KMS-11 (cell line): ENCODE results near the gene LHFPL4.
"Not testable (repeated sequence)": the region's sequence is repeated elsewhere in the genome, so short reads cannot be mapped to it uniquely, and the experiment has no call there.

ENCODE experiments used
- H2AFZ ChIP-seq: fragments of 200-600 bp; sonication (generic); 2 replicates; pipeline ENCODE4 v1.6.1; 2016; ENCODE audit warnings: antibody characterized with exemption, mixed run types, low read depth
- H3K27ac ChIP-seq: fragments of 200-600 bp; sonication (generic); 2 replicates; pipeline ENCODE4 v1.6.1; 2016; ENCODE audit warnings: mild to moderate bottlenecking, mixed run types
- H3K27me3 ChIP-seq: fragments of 200-600 bp; sonication (generic); 2 replicates; pipeline ENCODE4 v1.6.1; 2017; ENCODE audit warnings: mild to moderate bottlenecking, low read depth, mixed run types, moderate library complexity; ENCODE audit not compliant: insufficient read depth
- H3K36me3 ChIP-seq: fragments of 200-600 bp; sonication (generic); 2 replicates; pipeline ENCODE4 v1.6.1; 2017; ENCODE audit warnings: mild to moderate bottlenecking, mixed run types; ENCODE audit not compliant: insufficient read depth
- H3K4me1 ChIP-seq: fragments of 200-600 bp; sonication (generic); 2 replicates; pipeline ENCODE4 v1.6.1; 2016; ENCODE audit warnings: mild to moderate bottlenecking, low read depth, mixed run types; ENCODE audit not compliant: poor library complexity, severe bottlenecking
- H3K4me2 ChIP-seq: fragments of 200-600 bp; sonication (generic); 2 replicates; pipeline ENCODE4 v1.7.0; 2016; ENCODE audit warnings: mild to moderate bottlenecking, mixed run types
- H3K4me3 ChIP-seq: fragments of 200-600 bp; sonication (generic); IDR thresholded peaks from 2 replicates; pipeline ENCODE4 v1.6.1; 2017; ENCODE audit warnings: low read depth, low read length, mixed read lengths; ENCODE audit not compliant: insufficient read depth
- H3K79me2 ChIP-seq: fragments of 200-600 bp; sonication (generic); 2 replicates; pipeline ENCODE4 v1.6.1; 2016; ENCODE audit warnings: low read depth, mixed run types; ENCODE audit not compliant: insufficient read depth
- H3K9ac ChIP-seq: fragments of 200-600 bp; sonication (generic); 2 replicates; pipeline ENCODE4 v1.6.1; 2016; ENCODE audit warnings: mild to moderate bottlenecking, mixed run types
- H4K20me1 ChIP-seq: fragments of 200-600 bp; sonication (generic); 2 replicates; pipeline ENCODE4 v1.6.1; 2016; ENCODE audit warnings: mild to moderate bottlenecking, mixed run types; ENCODE audit not compliant: insufficient read depth
- TF ChIP-seq, protein P1 (sequence below): fragments of 200-600 bp; sonication (generic); conservative IDR thresholded peaks from 2 replicates; pipeline ENCODE4 v1.6.1; 2017; ENCODE audit warnings: low read depth, mild to moderate bottlenecking, antibody characterized with exemption, low read length, moderate library complexity, mixed read lengths

The LHFPL4 gene

DNA sequence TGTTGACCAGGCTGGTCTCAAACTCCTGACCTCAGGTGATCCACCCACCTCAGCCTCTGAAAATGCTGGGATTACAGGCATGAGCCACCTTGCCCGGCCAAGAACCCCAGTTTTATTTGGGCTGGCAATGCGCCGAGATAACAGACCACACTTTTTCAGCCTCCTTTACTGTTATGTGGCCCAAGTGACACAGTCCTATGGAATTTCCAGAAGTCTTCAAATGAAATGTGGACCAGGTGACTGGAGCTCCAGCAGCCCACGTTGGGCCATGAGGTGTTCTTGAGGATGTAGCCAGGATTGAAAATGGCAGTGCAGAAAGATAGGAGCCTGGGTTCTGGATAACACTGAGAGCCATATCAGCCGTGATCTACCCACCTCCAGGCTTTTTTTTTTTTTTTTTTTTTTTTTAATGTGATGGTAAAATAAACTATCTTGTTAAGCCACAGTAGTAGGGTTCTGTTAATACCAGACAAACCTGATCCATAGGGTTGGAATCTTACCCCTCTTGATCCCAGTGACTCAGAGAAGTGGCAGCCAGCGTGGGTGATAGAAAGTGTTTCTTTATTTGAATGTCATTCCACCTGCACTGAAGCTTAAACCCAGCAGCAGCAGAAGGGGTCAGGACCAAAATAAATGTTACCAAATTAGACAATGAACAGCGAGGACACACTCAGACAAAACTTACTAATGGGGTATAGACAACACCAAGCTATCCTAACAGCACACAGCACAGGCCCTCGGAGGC, 55.6 kb downstream of the LHFPL4 start:
- H3K27me3 ChIP-seq, result no peaks in the 10 kb centered on the region
- TF ChIP-seq, protein P1, sequence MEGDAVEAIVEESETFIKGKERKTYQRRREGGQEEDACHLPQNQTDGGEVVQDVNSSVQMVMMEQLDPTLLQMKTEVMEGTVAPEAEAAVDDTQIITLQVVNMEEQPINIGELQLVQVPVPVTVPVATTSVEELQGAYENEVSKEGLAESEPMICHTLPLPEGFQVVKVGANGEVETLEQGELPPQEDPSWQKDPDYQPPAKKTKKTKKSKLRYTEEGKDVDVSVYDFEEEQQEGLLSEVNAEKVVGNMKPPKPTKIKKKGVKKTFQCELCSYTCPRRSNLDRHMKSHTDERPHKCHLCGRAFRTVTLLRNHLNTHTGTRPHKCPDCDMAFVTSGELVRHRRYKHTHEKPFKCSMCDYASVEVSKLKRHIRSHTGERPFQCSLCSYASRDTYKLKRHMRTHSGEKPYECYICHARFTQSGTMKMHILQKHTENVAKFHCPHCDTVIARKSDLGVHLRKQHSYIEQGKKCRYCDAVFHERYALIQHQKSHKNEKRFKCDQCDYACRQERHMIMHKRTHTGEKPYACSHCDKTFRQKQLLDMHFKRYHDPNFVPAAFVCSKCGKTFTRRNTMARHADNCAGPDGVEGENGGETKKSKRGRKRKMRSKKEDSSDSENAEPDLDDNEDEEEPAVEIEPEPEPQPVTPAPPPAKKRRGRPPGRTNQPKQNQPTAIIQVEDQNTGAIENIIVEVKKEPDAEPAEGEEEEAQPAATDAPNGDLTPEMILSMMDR, result no peak
- no peak overlapping the region for H3K9ac ChIP-seq
- no peaks in the 10 kb centered on the region for H4K20me1 ChIP-seq
- no peaks in the 10 kb centered on the region for H3K4me1 ChIP-seq
- H3K4me3 ChIP-seq, result no peak overlapping the region
- H3K4me2 ChIP-seq, result no peak overlapping the region
- no peaks in the 10 kb centered on the region for H3K79me2 ChIP-seq
- no peak overlapping the region for H2AFZ ChIP-seq
- no peak overlapping the region for H3K27ac ChIP-seq
- no peaks in the 10 kb centered on the region for H3K36me3 ChIP-seq

DNA sequence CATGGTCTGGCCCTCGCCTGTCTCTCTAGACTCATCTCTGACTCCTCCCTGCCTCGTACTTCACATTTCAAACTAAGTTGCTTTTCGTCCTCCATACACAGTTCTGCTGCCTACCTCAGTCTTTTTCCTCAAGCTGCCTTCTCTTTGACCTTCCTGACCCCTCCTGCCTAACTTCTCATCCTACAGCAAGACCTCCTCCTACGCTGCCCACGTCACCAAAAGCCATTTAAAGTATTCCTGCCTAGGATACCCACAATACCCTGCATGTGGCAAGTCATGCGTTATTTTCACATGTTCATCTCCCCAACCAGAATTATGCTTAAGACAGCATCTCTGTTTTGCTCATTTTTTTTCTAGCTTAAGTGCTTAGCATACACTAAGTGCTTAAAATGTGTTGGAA, 56.7 kb downstream of the LHFPL4 start:
- Histone ChIP-seq H3K4me3 (no peak overlapping the region), H3K27me3 (no peaks in the 10 kb centered on the region), H3K79me2 (no peaks in the 10 kb centered on the region), H2AFZ (no peak overlapping the region), H3K4me1 (no peaks in the 10 kb centered on the region), H3K27ac (no peak overlapping the region), H3K36me3 (no peaks in the 10 kb centered on the region), H4K20me1 (no peaks in the 10 kb centered on the region), H3K9ac (no peak overlapping the region), H3K4me2 (no peak overlapping the region)
- TF ChIP-seq, protein P1, result no peak

DNA sequence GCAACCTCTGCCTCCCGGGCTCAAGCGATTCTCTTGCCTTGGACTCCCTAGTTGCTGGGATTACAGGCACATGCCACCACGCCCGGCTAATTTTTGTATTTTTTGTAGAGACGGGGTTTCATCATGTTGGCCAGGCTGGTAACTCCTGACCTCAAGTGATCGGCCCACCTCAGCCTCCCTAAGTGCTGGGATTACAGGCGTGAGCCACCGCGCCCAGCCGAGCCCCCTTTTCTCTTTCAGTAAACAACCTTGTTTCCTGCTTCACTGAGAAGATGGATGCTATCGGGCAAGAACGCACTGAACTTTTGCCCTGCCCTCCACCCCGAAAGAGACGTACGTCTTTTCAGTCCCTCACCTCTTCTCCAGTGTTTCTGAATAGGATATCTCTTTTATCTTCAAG, 59.6 kb downstream of the LHFPL4 start:
- not testable (repeated sequence) for H2AFZ ChIP-seq, H4K20me1 ChIP-seq, H3K4me1 ChIP-seq, H3K4me3 ChIP-seq, H3K79me2 ChIP-seq, H3K27ac ChIP-seq, H3K4me2 ChIP-seq, H3K27me3 ChIP-seq, H3K36me3 ChIP-seq, H3K9ac ChIP-seq

DNA sequence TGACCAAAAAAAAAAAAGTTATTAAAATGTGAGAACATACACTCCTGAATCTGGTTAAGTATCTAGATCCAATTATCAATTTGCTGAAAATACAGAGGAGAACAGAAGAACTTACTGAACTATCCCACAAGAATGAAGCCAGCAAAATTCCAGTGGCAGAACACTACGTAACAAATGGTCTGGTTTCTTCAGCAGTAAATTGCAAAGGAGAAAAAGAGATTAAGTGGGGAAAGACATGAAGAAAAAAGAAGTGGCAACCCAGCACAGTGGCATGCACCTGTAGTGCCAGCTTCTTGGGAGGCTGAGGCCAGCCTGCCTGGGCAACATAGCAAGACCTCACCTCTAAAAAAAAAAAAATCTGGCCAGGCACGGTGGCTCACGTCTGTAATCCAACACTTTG, 62.1 kb downstream of the LHFPL4 start:
- no peaks in the 10 kb centered on the region for H3K4me1 ChIP-seq
- H3K4me2 ChIP-seq, result no peak overlapping the region
- H3K79me2 ChIP-seq, result no peaks in the 10 kb centered on the region
- no peak overlapping the region for H2AFZ ChIP-seq
- H4K20me1 ChIP-seq, result no peaks in the 10 kb centered on the region
- H3K36me3 ChIP-seq, result no peaks in the 10 kb centered on the region
- no peak overlapping the region for H3K27ac ChIP-seq
- H3K27me3 ChIP-seq, result no peaks in the 10 kb centered on the region
- no peak overlapping the region for H3K9ac ChIP-seq
- no peak overlapping the region for H3K4me3 ChIP-seq
- TF ChIP-seq, protein P1, result no peak

DNA sequence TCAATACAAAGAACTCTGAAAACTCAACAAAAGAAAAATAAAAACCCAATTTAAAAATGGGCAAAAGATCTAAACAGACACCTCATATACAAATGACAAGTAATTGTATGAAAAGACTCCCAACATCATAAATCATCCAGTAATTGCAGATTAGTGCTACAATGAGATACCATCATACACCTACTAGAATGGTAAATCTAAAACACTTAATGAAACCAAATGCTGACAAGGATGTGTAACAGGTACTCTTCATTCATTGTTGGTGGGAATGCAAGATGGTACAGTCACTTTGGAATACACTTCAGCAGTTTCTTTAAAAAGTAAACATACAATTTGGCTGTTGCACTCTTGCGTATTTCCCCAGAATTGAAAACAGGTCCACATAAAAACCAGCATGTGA, 68.4 kb downstream of the LHFPL4 start:
- no peak overlapping the region for H3K9ac ChIP-seq
- H3K27ac ChIP-seq, result no peak overlapping the region
- H3K79me2 ChIP-seq, result no peaks in the 10 kb centered on the region
- H3K4me1 ChIP-seq, result no peaks in the 10 kb centered on the region
- TF ChIP-seq, protein P1, result no peak
- H4K20me1 ChIP-seq, result no peaks in the 10 kb centered on the region
- H2AFZ ChIP-seq, result no peak overlapping the region
- no peak overlapping the region for H3K4me2 ChIP-seq
- H3K27me3 ChIP-seq, result no peaks in the 10 kb centered on the region
- H3K36me3 ChIP-seq, result no peaks in the 10 kb centered on the region
- H3K4me3 ChIP-seq, result no peak overlapping the region
